Measurements from ENCODE around the gene ZNF717. TPM values are rescaled to one million over a fixed set of nuclear protein-coding genes. Genes with fewer than 3 reads are reported as not detected.
"Not testable (repeated sequence)": the region's sequence is repeated elsewhere in the genome, so short reads cannot be mapped to it uniquely, and the experiment has no call there.

Gene ZNF717
- total RNA-seq: 10 to 100 TPM; 18.7 to 19.0 TPM
- polyA plus RNA-seq: 1 to 10 TPM; 6.4 to 8.6 (median 6.5) TPM
- total RNA-seq: 9.3 to 23.8 (median 16.9) reads per million in 6 experiments

DNA sequence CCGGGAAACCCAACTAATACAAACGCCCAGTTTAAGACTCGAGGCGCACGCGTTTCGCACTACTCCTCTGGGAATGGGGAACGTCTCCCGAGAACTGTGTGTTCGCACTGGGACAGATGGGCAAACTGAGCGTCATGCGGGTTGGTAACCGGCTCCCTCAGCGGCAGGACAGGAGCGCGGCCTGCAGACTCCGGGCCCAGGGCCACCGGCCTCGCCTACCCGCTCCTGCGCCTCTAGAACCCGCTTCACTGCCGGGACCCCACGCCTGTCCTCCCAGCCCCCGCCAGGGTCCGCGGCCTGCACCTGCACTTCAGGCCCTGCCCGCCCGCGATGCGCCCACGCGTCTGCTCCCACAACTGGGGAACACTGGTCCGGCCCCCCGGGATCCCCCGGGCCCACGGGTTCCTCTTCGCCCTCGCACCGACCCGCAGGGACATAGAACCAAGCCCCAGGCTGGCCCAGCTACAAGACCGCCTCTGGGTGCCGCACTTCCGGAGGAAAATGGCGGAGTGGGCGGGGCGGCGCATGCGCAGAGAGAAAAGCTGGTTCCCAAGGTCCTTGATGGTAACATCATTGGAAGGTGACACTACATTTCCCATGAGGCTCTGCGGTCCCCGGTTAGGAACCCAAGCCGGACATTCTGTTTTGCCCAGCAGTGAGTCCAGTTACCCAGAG is at the start of gene ZNF717:
TSS of gene ZNF717 (minus strand) at position 469 of the 675 bp plus-strand sequence. CDS start 2,187 bp downstream, outside the sequence.
- peaks cover 26 to 43% (median 32%) of the 10 kb centered on the region in 3 donors for H3K36me3 Mint-ChIP-seq
- DNase-seq (peak; percentile 83 to 96 (median 92)), ATAC-seq (peak; percentile 50 to 53)
- H3K4me1 Mint-ChIP-seq: peaks cover 5 to 27% (median 19%) of the 10 kb centered on the region in 4 donors
- peak within 1 kb of the TSS; percentile 89 to 98 (median 96) for H3K27ac Mint-ChIP-seq
- H3K27me3 Mint-ChIP-seq, POLR2A ChIA-PET: not testable (repeated sequence)
- H3K4me3 Mint-ChIP-seq: peak within 1 kb of the TSS; percentile 85 to 96 (median 92)
- H3K9me3 Mint-ChIP-seq: peaks cover 8 to 59% (median 29%) of the 10 kb centered on the region in 9 donors

DNA sequence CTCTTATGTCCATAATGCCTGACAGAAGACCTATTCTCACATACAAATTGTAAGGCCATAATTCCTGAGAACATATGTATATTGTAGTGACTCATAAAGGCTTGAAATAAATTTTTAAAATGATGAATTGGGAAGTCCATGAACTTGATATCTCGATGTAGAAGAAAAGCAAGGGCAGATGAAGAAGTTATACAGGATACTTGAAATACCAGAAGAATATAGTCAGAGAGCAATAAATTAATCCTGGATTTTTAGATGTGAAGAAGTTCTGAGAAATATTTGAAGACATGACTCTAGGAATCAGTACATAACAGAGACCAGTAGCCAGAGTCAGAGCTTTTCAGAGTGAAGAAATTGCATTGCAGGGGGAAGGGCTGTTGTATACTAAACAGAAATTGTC is 45.7 kb upstream of the ZNF717 start:
- H3K4me1 Mint-ChIP-seq, H3K4me3 Mint-ChIP-seq, H3K27me3 Mint-ChIP-seq, H3K27ac Mint-ChIP-seq, H3K36me3 Mint-ChIP-seq, ATAC-seq, DNase-seq, POLR2A ChIA-PET: not testable (repeated sequence)
- peaks cover 4 to 27% (median 13%) of the 10 kb centered on the region in 9 donors for H3K9me3 Mint-ChIP-seq

- ATAC-seq, H3K4me3 Mint-ChIP-seq, POLR2A ChIA-PET, DNase-seq, H3K4me1 Mint-ChIP-seq, H3K36me3 Mint-ChIP-seq, H3K27ac Mint-ChIP-seq: not testable (repeated sequence)
- H3K27me3 Mint-ChIP-seq: peaks cover 0 to 10% (median 3%) of the 10 kb centered on the region in 5 donors
- peaks cover 0 to 19% (median 4%) of the 10 kb centered on the region in 9 donors for H3K9me3 Mint-ChIP-seq
Observed at GRCh38 chr3:75818019-75818418, 32.7 kb upstream of the ZNF717 start.

- POLR2A ChIA-PET, ATAC-seq, DNase-seq, H3K4me3 Mint-ChIP-seq, H3K36me3 Mint-ChIP-seq, H3K4me1 Mint-ChIP-seq, H3K27me3 Mint-ChIP-seq, H3K27ac Mint-ChIP-seq, H3K9me3 Mint-ChIP-seq: not testable (repeated sequence)
Observed at GRCh38 chr3:75816287-75817180, 31.2 kb upstream of the ZNF717 start.

DNA sequence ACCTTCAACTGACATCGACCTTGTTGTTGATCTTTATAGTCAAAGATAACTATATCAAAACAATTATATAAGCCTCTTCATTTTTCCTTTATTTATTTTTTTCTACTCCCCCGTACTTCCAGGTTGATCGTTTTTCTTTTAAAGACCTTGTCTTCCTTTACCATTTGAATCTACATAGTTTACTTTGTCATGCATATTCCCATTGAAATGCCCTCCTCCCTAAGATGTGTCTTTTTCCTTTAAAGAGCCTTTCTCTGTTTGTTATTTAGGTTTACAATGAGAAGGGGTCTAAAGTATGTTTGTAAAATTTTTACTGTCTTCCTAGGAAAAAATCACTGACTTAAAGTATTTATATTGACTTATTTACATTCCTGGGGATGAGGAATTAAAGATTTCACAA is 29.4 kb upstream of the ZNF717 start:
- Mint-ChIP-seq H3K9me3 (peaks cover 2 to 10% (median 6%) of the 10 kb centered on the region in 9 donors), H3K27me3 (peaks cover 0 to 10% (median 7%) of the 10 kb centered on the region in 5 donors), H3K4me3 (no peak overlapping the region), H3K27ac (peak overlapping the region in 1 of 10 donors; percentile 60), H3K36me3 (peaks cover 0 to 4% (median 0%) of the 10 kb centered on the region in 3 donors), H3K4me1 (no peaks in the 10 kb centered on the region)
- ATAC-seq (no peak), DNase-seq (no peak)
- POLR2A ChIA-PET: no interaction called here

- Mint-ChIP-seq H3K27me3 (peaks cover 0 to 2% (median 0%) of the 10 kb centered on the region in 5 donors), H3K9me3 (peaks cover 8 to 67% (median 38%) of the 10 kb centered on the region in 9 donors), H3K36me3 (peaks cover 52 to 59% (median 57%) of the 10 kb centered on the region in 3 donors), H3K4me3 (peak overlapping the region in 1 of 10 donors; percentile 2), H3K4me1 (peaks cover 5 to 27% (median 19%) of the 10 kb centered on the region in 4 donors), H3K27ac (no peak overlapping the region)
- POLR2A ChIA-PET: no interaction called here
- DNase-seq (no peak), ATAC-seq (no peak)
Observed at GRCh38 chr3:75782506-75782905, 2.8 kb downstream of the ZNF717 start.

GRCh38 chr3:75781079-75781745 is 4.1 kb downstream of the ZNF717 start:
- H3K9me3 Mint-ChIP-seq: peaks cover 8 to 71% (median 42%) of the 10 kb centered on the region in 9 donors
- peaks cover 58 to 69% (median 64%) of the 10 kb centered on the region in 3 donors for H3K36me3 Mint-ChIP-seq
- DNase-seq: no peak
- H3K27me3 Mint-ChIP-seq: no peaks in the 10 kb centered on the region
- H3K4me1 Mint-ChIP-seq: peaks cover 6 to 26% (median 20%) of the 10 kb centered on the region in 4 donors
- POLR2A ChIA-PET: no interaction called here
- H3K4me3 Mint-ChIP-seq: peak overlapping the region in 1 of 10 donors; percentile 41
- no peak overlapping the region for H3K27ac Mint-ChIP-seq
- ATAC-seq: no peak

DNA sequence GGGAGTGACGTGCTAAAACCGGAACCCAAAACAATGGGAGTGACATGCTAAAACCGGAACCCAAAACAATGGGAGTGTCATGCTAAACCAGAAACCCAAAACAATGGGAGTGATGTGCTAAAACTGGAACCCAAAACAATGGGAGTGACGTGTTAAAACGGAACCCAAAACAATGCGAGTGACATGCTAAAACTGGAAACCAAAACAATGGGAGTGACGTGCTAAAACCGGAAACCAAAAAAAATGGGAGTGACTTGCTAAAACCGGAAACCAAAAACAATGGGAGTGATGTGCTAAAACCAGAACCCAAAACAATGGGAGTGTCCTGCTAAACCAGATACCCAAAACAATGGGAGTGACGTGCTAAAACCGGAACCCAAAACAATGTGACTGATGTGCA is 7.6 kb downstream of the ZNF717 start:
- DNase-seq, H3K27me3 Mint-ChIP-seq, H3K4me3 Mint-ChIP-seq, H3K4me1 Mint-ChIP-seq, POLR2A ChIA-PET, ATAC-seq: not testable (repeated sequence)
- Mint-ChIP-seq H3K9me3 (peaks cover 8 to 74% (median 38%) of the 10 kb centered on the region in 9 donors), H3K27ac (peak overlapping the region in 1 of 10 donors; percentile 25), H3K36me3 (peaks cover 46 to 86% (median 76%) of the 10 kb centered on the region in 3 donors)

DNA sequence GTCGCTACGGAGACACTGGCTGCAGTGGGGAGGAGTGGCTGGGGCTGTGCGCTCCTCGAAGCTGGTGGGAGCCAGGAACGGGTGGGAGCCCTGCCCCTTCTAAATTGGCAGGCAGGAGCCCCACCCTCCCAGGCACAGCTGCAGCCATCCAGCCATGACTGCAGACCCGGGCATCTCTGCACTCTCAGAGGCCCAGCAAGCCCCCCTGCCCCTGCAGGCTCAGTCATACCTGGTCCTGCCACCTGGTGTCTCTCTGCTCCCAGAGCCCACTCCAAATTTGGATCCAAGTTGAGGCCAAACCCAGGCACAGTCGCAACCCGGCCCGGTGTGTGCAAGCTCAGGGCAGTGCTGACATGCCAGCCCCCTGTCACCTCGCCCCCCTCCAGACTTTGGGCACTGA is 13.7 kb downstream of the ZNF717 start:
- ATAC-seq, DNase-seq, H3K27me3 Mint-ChIP-seq, H3K4me3 Mint-ChIP-seq, H3K4me1 Mint-ChIP-seq, POLR2A ChIA-PET, H3K27ac Mint-ChIP-seq: not testable (repeated sequence)
- Mint-ChIP-seq H3K36me3 (peaks cover 23 to 76% (median 53%) of the 10 kb centered on the region in 3 donors), H3K9me3 (peaks cover 0 to 82% (median 20%) of the 10 kb centered on the region in 9 donors)

- H3K36me3 Mint-ChIP-seq: peaks cover 46 to 87% (median 61%) of the 10 kb centered on the region in 3 donors
- peaks cover 0 to 96% (median 39%) of the 10 kb centered on the region in 9 donors for H3K9me3 Mint-ChIP-seq
- peaks cover 0 to 2% (median 0%) of the 10 kb centered on the region in 4 donors for H3K4me1 Mint-ChIP-seq
- no peaks in the 10 kb centered on the region for H3K27me3 Mint-ChIP-seq
- DNase-seq: no peak
- H3K4me3 Mint-ChIP-seq: peak overlapping the region in 1 of 10 donors; percentile 10
- H3K27ac Mint-ChIP-seq: no peak overlapping the region
- POLR2A ChIA-PET: no interaction called here
- no peak for ATAC-seq
Observed at GRCh38 chr3:75768303-75769017, 16.9 kb downstream of the ZNF717 start.

- H3K4me3 Mint-ChIP-seq: no peak overlapping the region
- H3K9me3 Mint-ChIP-seq: peaks cover 7 to 99% (median 46%) of the 10 kb centered on the region in 9 donors
- no peaks in the 10 kb centered on the region for H3K4me1 Mint-ChIP-seq
- H3K36me3 Mint-ChIP-seq: peaks cover 40 to 80% (median 57%) of the 10 kb centered on the region in 3 donors
- POLR2A ChIA-PET: no interaction called here
- peak in 1 of 10 donors; percentile 2 for DNase-seq
- H3K27me3 Mint-ChIP-seq: peaks cover 0 to 2% (median 0%) of the 10 kb centered on the region in 5 donors
- peak overlapping the region in 1 of 10 donors; percentile 46 for H3K27ac Mint-ChIP-seq
- no peak for ATAC-seq
Observed at GRCh38 chr3:75737831-75738493, 47.4 kb downstream of the ZNF717 start.
